Uterus (tissue), 4 donors: ENCODE measurements around the gene DIRAS1. TPM values are rescaled to one million over a fixed set of nuclear protein-coding genes. Genes with fewer than 3 reads are reported as not detected.
"Not testable (repeated sequence)": the region's sequence is repeated elsewhere in the genome, so short reads cannot be mapped to it uniquely, and the experiment has no call there.

Source experiments
- DNase-seq, 2 donors: peaks; one replicate each; pipeline ENCODE4 v3.0.0-alpha.2; 2019 to 2020
- H3K27ac ChIP-seq, 2 donors: fragments of 200-600 bp; sonication (generic); 1 replicate in 1 of 2; 2 replicates in 1 of 2; pipeline ENCODE4 v1.5.1; 2016 to 2018
- H3K27me3 ChIP-seq, 2 donors: fragments of 200-600 bp; sonication (generic); one replicate each; pipeline ENCODE4 v1.5.1; 2018 to 2019; ENCODE audit warnings: control low read depth in 1 of 2
- H3K36me3 ChIP-seq, 2 donors: fragments of 200-600 bp; sonication (generic); one replicate each; pipeline ENCODE4 v1.5.1; 2019; ENCODE audit warnings: control low read depth in 1 of 2
- H3K4me1 ChIP-seq, 2 donors: fragments of 200-600 bp; sonication (generic); one replicate each; pipeline ENCODE4 v1.5.1; 2018 to 2019; ENCODE audit warnings: control low read depth in 1 of 2
- H3K4me3 ChIP-seq, 2 donors: fragments of 200-600 bp; sonication (generic); 1 replicate in 1 of 2; 2 replicates in 1 of 2; pipeline ENCODE4 v1.5.1; 2018 to 2019; ENCODE audit warnings: mild to moderate bottlenecking in 1 of 2
- H3K9me3 ChIP-seq, 2 donors: fragments of 200-600 bp; sonication (generic); one replicate each; pipeline ENCODE4 v1.5.1; 2019; ENCODE audit warnings: control low read depth in 1 of 2
- CTCF ChIP-seq, 4 experiments: fragments of 200-600 bp in 2 of 4; fragments of 450-650 bp in 2 of 4; sonication (generic) in 2 of 4; IDR thresholded peaks; one replicate each; pipeline ENCODE4 v1.5.1; 2016 to 2019; ENCODE audit warnings: antibody characterized with exemption in 4 of 4, mild to moderate bottlenecking in 2 of 4, moderate library complexity in 1 of 4
- POLR2A ChIP-seq, 2 donors: fragments of 450-650 bp; IDR thresholded peaks; one replicate each; pipeline ENCODE4 v1.6.1; 2016; ENCODE audit warnings: antibody characterized with exemption in 2 of 2, mild to moderate bottlenecking in 1 of 2, moderate library complexity in 1 of 2
- intact Hi-C: fragments of 100-400 bp; cut with DNase I; formaldehyde crosslinking; loops from one replicate; pipeline ENCODE4 v1.15.1; 2023; ENCODE audit warnings: low total_unique reads
- total RNA-seq, 4 donors: library from RNA; depleted of rRNA in 3 of 4; stranded (reverse); fragments of >200 nt in 3 of 4; gene quantifications; one replicate each; pipeline versions ENCODE4 v1.1.0 to v1.2.4, GENCODE V29; 2014 to 2023
- donor health status: DM: yes; HTN: yes; CAD: no.

DIRAS1 gene
- total RNA-seq, 4 donors from 2014 or later: 1.0 to 34.1 (median 4.9) TPM

GRCh38 chr19:2714531-2715269, 6.5 kb downstream of the DIRAS1 start:
- H3K9me3 ChIP-seq: no peaks in the 10 kb centered on the region
- no peak overlapping the region for H3K27ac ChIP-seq
- TF ChIP-seq CTCF (IDR thresholded peaks at IDR 0.05) (no peak), POLR2A (IDR thresholded peaks at IDR 0.05) (no peak)
- no peak overlapping the region for H3K4me3 ChIP-seq
- no peak for DNase-seq
- H3K27me3 ChIP-seq: no peaks in the 10 kb centered on the region
- no peaks in the 10 kb centered on the region for H3K4me1 ChIP-seq
- intact Hi-C loops: no loop called here
- H3K36me3 ChIP-seq: no peaks in the 10 kb centered on the region

DNA sequence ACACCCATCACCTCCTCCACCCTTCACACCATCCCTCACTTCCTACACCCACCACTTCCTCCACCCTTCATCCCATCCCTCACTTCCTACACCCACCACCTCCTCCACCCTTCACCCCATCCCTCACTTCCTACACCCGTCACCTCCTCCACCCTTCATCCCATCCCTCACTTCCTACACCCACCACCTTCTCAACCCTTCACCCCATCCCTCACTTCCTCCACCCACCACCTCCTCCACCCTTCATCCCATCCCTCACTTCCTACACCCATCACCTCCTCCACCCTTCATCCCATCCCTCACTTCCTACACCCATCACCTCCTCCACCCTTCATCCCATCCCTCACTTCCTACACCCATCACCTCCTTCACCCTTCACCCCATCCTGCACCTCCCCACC, 7.1 kb downstream of the DIRAS1 start:
- H3K4me1 ChIP-seq, H3K27ac ChIP-seq, H3K36me3 ChIP-seq, H3K9me3 ChIP-seq, H3K27me3 ChIP-seq, DNase-seq, intact Hi-C loops, H3K4me3 ChIP-seq: not testable (repeated sequence)

GRCh38 chr19:2713170-2713569, 8.0 kb downstream of the DIRAS1 start:
- H3K27ac ChIP-seq, DNase-seq, H3K27me3 ChIP-seq, H3K9me3 ChIP-seq, H3K4me1 ChIP-seq, H3K4me3 ChIP-seq, H3K36me3 ChIP-seq, intact Hi-C loops: not testable (repeated sequence)

- intact Hi-C loops: no loop called here
- no peaks in the 10 kb centered on the region for H3K27me3 ChIP-seq
- DNase-seq: no peak
- H3K4me3 ChIP-seq: no peak overlapping the region
- H3K27ac ChIP-seq: no peak overlapping the region
- no peaks in the 10 kb centered on the region for H3K9me3 ChIP-seq
- TF ChIP-seq CTCF (IDR thresholded peaks at IDR 0.05) (no peak), POLR2A (IDR thresholded peaks at IDR 0.05) (no peak)
- no peaks in the 10 kb centered on the region for H3K36me3 ChIP-seq
- no peaks in the 10 kb centered on the region for H3K4me1 ChIP-seq
These were observed 9.3 kb downstream of the DIRAS1 start for GRCh38 chr19:2711875-2712205.

DNA sequence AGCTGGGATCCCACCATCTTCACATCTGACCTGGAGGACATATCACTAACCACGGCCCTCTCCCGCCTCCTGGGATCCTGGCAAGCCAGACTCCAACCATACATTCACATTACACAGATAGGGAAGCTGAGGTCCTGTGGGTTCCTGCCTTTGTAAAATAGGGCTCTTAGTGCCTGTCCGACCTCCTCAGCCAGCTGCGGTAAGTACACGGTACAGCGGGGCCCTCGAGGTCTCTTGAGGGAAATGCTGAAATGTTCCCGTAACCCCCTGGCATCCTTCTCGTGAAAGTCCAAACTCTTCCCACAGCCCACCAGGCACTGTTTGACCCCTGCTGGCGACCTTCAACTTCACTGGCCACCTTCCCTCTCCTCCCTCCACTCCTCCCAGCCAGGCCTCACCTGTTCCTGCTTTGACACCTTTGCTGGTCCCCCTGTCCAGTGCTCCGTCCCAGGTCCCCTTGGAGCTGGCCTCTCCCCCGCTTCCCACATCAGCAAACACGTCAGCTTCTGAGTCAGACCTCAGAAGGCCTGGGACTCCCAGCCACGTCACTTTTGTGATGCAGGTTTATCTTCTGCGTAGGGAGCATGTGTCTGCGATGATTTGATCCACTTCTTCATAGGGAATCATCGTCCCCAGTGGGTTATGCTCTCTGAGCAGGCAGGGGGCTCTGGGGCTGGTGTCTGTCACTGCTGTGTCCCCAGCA, 9.8 kb downstream of the DIRAS1 start:
- intact Hi-C loops: no loop called here
- H3K4me3 ChIP-seq: no peak overlapping the region
- no peak for DNase-seq
- no peak overlapping the region for H3K27ac ChIP-seq
- TF ChIP-seq POLR2A (IDR thresholded peaks at IDR 0.05) (no peak), CTCF (IDR thresholded peaks at IDR 0.05) (no peak)
- no peaks in the 10 kb centered on the region for H3K9me3 ChIP-seq
- H3K36me3 ChIP-seq: no peaks in the 10 kb centered on the region
- H3K4me1 ChIP-seq: no peaks in the 10 kb centered on the region
- no peaks in the 10 kb centered on the region for H3K27me3 ChIP-seq

- intact Hi-C loops: no loop called here
- Histone ChIP-seq H3K27ac (no peak overlapping the region), H3K4me1 (peaks cover 0 to 8% of the 10 kb centered on the region in 2 donors), H3K4me3 (no peak overlapping the region), H3K36me3 (no peaks in the 10 kb centered on the region), H3K27me3 (no peaks in the 10 kb centered on the region), H3K9me3 (no peaks in the 10 kb centered on the region)
- no peak for TF ChIP-seq POLR2A (IDR thresholded peaks at IDR 0.05)
- no peak for TF ChIP-seq CTCF (IDR thresholded peaks at IDR 0.05)
- no peak for DNase-seq
These were observed 14.9 kb downstream of the DIRAS1 start for GRCh38 chr19:2706251-2706650.
